ENCODE results near the gene GAGE12D.
"Not testable (repeated sequence)": the region's sequence is repeated elsewhere in the genome, so short reads cannot be mapped to it uniquely, and the experiment has no call there.

Gene GAGE12D, protein sequence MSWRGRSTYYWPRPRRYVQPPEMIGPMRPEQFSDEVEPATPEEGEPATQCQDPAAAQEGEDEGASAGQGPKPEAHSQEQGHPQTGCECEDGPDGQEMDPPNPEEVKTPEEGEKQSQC

DNA sequence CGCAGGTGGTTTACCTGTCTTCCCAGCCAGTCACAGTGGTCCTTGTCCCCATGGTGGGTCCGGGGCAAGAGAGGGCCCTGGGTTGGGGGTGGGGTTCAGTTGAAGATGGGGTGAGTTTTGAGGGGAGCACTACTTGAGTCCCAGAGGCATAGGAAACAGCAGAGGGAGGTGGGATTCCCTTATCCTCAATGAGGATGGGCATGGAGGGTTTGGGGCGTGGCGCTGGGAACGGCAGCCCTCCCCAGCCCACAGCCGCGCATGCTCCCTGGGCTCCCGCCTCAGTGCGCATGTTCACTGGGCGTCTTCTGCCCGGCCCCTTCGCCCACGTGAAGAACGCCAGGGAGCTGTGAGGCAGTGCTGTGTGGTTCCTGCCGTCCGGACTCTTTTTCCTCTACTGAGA lies at the start of gene GAGE12D:
Gene GAGE12D, plus strand, starts transcription at position 301 of the 400 bp plus-strand sequence. CDS start 1,155 bp downstream, outside the sequence.
- FAIRE-seq: not testable (repeated sequence)

DNA sequence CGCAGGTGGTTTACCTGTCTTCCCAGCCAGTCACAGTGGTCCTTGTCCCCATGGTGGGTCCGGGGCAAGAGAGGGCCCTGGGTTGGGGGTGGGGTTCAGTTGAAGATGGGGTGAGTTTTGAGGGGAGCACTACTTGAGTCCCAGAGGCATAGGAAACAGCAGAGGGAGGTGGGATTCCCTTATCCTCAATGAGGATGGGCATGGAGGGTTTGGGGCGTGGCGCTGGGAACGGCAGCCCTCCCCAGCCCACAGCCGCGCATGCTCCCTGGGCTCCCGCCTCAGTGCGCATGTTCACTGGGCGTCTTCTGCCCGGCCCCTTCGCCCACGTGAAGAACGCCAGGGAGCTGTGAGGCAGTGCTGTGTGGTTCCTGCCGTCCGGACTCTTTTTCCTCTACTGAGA lies 9.7 kb upstream of the GAGE12D start, which contains the start of gene GAGE12C:
Gene GAGE12C, plus strand, starts transcription at position 301 of the 400 bp plus-strand sequence. CDS start 1,155 bp downstream, outside the sequence.
- FAIRE-seq: not testable (repeated sequence)

DNA sequence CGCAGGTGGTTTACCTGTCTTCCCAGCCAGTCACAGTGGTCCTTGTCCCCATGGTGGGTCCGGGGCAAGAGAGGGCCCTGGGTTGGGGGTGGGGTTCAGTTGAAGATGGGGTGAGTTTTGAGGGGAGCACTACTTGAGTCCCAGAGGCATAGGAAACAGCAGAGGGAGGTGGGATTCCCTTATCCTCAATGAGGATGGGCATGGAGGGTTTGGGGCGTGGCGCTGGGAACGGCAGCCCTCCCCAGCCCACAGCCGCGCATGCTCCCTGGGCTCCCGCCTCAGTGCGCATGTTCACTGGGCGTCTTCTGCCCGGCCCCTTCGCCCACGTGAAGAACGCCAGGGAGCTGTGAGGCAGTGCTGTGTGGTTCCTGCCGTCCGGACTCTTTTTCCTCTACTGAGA lies 9.5 kb downstream of the GAGE12D start, which contains the start of gene GAGE12E:
Gene GAGE12E, plus strand, starts transcription at position 301 of the 400 bp plus-strand sequence. CDS start 1,155 bp downstream, outside the sequence.
- not testable (repeated sequence) for FAIRE-seq

DNA sequence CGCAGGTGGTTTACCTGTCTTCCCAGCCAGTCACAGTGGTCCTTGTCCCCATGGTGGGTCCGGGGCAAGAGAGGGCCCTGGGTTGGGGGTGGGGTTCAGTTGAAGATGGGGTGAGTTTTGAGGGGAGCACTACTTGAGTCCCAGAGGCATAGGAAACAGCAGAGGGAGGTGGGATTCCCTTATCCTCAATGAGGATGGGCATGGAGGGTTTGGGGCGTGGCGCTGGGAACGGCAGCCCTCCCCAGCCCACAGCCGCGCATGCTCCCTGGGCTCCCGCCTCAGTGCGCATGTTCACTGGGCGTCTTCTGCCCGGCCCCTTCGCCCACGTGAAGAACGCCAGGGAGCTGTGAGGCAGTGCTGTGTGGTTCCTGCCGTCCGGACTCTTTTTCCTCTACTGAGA lies 19.0 kb downstream of the GAGE12D start, which contains the start of gene GAGE12F:
Gene GAGE12F, plus strand, starts transcription at position 301 of the 400 bp plus-strand sequence. CDS start 1,155 bp downstream, outside the sequence.
- FAIRE-seq: not testable (repeated sequence)

DNA sequence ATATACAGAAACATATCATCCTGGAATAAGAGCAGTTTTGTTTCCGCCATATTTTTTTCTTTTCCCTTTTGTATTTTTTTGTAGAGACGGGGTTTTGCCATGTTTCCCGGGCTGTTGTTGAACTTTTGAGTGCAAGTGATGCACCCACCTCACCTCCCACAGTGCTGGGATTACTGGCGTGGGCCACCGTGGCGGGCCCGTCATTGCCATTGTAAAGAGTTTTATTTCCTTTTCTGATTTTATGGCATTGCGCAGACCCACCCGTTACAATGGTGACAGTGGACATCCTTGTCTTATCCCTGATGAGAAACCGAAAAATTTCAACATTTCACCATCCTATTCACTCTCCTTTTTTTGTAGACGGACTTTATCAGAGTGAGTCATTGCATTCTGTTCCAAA lies 27.2 kb downstream of the GAGE12D start:
- not testable (repeated sequence) for FAIRE-seq

DNA sequence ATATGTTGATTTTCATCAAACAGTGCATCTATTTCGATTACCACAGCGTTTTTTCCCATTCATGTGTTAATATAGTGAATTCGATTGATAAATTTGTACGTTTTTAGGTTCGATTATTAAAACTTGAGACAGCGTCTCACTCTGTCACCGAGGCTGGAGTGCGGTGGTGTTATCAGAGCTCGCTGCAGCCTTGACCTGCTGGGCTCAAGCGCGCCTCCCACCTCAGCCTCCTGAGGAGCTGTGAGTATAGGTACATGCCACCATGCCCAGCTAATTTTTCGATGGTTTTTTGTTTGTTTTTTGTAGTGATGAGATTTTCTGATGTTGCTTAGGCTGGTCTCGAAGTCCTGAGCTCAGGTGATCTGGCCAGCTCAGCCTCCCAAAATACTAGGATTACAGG lies 27.6 kb downstream of the GAGE12D start:
- not testable (repeated sequence) for FAIRE-seq

DNA sequence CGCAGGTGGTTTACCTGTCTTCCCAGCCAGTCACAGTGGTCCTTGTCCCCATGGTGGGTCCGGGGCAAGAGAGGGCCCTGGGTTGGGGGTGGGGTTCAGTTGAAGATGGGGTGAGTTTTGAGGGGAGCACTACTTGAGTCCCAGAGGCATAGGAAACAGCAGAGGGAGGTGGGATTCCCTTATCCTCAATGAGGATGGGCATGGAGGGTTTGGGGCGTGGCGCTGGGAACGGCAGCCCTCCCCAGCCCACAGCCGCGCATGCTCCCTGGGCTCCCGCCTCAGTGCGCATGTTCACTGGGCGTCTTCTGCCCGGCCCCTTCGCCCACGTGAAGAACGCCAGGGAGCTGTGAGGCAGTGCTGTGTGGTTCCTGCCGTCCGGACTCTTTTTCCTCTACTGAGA lies 28.6 kb downstream of the GAGE12D start, which contains the start of gene GAGE12G:
Gene GAGE12G, plus strand, starts transcription at position 301 of the 400 bp plus-strand sequence. CDS start 1,155 bp downstream, outside the sequence.
- FAIRE-seq: not testable (repeated sequence)

DNA sequence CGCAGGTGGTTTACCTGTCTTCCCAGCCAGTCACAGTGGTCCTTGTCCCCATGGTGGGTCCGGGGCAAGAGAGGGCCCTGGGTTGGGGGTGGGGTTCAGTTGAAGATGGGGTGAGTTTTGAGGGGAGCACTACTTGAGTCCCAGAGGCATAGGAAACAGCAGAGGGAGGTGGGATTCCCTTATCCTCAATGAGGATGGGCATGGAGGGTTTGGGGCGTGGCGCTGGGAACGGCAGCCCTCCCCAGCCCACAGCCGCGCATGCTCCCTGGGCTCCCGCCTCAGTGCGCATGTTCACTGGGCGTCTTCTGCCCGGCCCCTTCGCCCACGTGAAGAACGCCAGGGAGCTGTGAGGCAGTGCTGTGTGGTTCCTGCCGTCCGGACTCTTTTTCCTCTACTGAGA lies 38.1 kb downstream of the GAGE12D start, which contains the start of gene GAGE12H:
Gene GAGE12H, plus strand, starts transcription at position 301 of the 400 bp plus-strand sequence. CDS start 1,155 bp downstream, outside the sequence.
- not testable (repeated sequence) for FAIRE-seq

DNA sequence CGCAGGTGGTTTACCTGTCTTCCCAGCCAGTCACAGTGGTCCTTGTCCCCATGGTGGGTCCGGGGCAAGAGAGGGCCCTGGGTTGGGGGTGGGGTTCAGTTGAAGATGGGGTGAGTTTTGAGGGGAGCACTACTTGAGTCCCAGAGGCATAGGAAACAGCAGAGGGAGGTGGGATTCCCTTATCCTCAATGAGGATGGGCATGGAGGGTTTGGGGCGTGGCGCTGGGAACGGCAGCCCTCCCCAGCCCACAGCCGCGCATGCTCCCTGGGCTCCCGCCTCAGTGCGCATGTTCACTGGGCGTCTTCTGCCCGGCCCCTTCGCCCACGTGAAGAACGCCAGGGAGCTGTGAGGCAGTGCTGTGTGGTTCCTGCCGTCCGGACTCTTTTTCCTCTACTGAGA lies 47.7 kb downstream of the GAGE12D start, which contains the start of gene GAGE2A:
Gene GAGE2A, plus strand, starts transcription at position 301 of the 400 bp plus-strand sequence. CDS start 1,155 bp downstream, outside the sequence.
- FAIRE-seq: not testable (repeated sequence)

DNA sequence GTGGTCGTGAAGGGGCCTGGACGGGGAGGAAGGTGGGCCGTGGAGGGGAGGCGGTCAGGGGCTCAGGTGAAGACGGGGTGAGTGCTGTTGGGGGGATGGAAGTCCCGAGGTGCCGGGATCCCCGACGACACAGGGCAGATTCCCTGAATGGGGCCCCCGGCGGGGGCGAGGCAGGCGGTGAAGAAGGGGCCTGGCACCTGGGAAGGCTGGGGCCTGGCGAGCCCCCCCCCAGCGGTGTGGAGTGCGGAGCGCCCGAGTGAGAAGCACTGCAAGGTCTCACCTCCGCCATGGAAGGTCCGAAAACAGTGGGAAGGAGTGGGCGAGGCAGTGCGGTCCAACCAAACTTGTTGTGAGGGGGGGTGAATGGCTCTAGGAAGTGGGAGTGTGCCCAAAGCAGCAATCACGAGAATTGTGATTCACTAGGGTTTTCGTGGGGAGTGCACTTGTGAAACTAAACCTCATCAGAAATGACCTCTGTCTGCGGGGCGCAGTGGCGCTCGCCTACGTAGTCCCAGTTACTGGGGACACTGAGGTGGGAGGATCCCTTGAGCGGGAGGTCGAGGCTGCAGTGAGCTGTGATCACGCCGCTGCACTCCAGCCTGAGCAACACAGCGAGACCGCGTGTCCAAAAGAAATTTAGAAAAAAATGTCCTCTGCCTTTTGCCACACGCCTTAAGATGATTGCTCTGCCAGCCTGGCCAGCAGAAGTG lies 48.4 kb downstream of the GAGE12D start:
- FAIRE-seq: not testable (repeated sequence)

DNA sequence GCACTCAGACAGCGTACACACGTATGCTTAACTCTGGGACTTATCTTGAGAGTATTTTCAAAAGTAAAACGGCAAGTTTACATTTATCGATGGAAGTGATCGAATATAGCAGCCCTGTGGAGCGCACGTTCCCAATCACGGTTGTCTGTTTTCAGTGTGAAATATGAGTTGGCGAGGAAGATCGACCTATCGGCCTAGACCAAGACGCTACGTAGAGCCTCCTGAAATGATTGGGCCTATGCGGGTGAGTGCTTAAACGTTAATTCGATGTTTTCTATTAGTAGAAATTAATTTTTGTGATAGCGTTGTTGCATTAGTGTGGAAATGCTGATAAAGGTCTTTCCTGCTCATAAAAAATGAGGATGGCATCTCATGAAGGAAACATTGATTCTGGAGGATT lies 49.0 kb downstream of the GAGE12D start:
- FAIRE-seq: not testable (repeated sequence)
